Thyroid gland (tissue), 4 donors: Measurements from ENCODE around the gene ACTL10.

ENCODE experiments used
- POLR2A ChIP-seq, 2 donors: fragments of 450-650 bp; IDR thresholded peaks; one replicate each; pipeline ENCODE4 v1.6.1; 2017; ENCODE audit warnings: antibody characterized with exemption in 2 of 2, mild to moderate bottlenecking in 2 of 2, moderate library complexity in 1 of 2
- TF ChIP-seq, protein P1 (sequence below), 6 experiments: fragments of 200-600 bp in 3 of 6; fragments of 450-650 bp in 3 of 6; sonication (generic) in 3 of 6; IDR thresholded peaks; one replicate each; pipeline ENCODE4 v1.5.1; 2016 to 2019; ENCODE audit warnings: antibody characterized with exemption in 6 of 6, mild to moderate bottlenecking in 2 of 6, inconsistent platforms in 1 of 6, moderate library complexity in 1 of 6

DNA sequence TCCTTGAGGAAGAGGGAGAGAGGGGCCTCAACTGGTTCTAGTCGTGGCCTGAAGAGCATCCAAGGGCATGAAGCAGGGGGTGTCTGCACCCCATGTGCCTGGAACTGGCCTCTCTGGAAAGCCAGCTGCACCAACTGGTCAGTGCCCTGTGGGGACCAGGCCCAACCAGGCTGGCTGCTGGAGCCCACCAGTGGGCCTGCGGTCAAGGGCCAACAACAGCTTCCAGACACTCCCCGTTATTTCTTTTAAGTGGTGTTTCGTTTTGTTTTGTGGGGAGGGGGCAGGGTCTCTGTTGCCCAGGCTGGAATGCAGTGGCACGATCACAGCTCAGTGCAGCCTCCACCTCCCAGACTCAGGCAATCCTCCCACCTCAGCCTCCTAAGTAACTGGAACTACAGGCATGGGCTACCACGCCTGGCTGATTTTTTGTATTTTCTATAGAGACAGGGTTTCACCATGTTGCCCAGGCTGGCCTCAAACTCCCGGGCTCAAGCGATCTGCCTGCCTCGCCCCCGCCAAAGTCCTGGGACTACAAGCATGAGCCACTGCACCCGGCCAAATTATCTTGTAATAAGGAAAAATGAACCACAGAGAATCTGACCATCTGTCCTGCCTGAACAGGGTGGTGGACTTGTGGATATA lies 16.5 kb upstream of the ACTL10 start:
- TF ChIP-seq, protein P1, sequence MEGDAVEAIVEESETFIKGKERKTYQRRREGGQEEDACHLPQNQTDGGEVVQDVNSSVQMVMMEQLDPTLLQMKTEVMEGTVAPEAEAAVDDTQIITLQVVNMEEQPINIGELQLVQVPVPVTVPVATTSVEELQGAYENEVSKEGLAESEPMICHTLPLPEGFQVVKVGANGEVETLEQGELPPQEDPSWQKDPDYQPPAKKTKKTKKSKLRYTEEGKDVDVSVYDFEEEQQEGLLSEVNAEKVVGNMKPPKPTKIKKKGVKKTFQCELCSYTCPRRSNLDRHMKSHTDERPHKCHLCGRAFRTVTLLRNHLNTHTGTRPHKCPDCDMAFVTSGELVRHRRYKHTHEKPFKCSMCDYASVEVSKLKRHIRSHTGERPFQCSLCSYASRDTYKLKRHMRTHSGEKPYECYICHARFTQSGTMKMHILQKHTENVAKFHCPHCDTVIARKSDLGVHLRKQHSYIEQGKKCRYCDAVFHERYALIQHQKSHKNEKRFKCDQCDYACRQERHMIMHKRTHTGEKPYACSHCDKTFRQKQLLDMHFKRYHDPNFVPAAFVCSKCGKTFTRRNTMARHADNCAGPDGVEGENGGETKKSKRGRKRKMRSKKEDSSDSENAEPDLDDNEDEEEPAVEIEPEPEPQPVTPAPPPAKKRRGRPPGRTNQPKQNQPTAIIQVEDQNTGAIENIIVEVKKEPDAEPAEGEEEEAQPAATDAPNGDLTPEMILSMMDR (IDR thresholded peaks at IDR 0.05) = no peak
- TF ChIP-seq POLR2A (IDR thresholded peaks at IDR 0.05) = no peak
